ENCODE data around the gene MUC5B.
"Not testable (repeated sequence)": the region's sequence is repeated elsewhere in the genome, so short reads cannot be mapped to it uniquely, and the experiment has no call there.

The MUC5B gene

GRCh38 chr11:1230456-1231395, 7.9 kb downstream of the MUC5B start:
- FAIRE-seq, result no peak
- DNase-seq (ENCODE audit: low spot score), result peak; percentile 44

DNA sequence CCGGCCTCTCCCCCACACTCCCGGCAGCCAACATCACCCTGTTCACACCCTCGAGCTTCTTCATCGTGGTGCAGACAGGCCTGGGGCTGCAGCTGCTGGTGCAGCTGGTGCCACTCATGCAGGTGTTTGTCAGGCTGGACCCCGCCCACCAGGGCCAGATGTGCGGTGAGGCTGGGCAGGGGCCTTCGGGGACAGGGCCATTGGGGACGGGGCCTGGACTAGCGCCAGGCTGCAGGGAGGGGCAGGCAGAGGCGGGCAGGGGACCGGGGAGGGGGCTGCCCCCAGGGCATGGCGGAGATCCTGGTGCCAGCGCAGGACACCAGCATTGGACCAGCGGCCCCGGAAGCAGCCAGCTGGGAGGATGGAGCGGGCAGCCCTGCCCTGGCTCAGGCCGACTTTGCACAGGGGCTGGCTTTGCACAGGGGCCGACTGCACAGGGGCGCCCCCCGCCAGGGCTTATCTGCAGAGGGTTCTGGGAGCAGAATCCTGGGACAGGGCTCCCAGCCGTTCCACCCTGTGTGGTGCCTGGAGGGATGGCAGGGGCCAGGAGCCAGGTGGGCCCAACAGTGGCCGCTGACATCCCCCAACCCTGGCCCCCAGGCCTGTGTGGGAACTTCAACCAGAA, 8.6 kb downstream of the MUC5B start:
- no peak for FAIRE-seq
- no peak for DNase-seq (ENCODE audit: low spot score)

- DNase-seq (ENCODE audit: low spot score), result no peak
- no peak for FAIRE-seq
Measured at GRCh38 chr11:1232021-1232882, 9.4 kb downstream of the MUC5B start.

DNA sequence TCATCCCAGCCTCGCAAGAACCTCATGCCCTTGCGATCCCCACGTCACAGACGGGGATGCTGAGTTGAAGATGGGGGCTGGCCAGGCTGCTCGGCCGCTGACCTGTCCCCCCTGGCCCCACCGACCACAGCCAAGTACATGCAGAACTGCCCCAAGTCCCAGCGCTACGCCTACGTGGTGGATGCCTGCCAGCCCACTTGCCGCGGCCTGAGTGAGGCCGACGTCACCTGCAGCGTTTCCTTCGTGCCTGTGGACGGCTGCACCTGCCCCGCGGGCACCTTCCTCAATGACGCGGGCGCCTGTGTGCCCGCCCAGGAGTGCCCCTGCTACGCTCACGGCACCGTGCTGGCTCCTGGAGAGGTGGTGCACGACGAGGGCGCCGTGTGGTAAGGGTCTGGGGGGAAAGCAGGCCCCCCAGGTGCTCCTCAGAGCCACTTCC, 10.0 kb downstream of the MUC5B start:
- DNase-seq (ENCODE audit: low spot score), result no peak
- no peak for FAIRE-seq

GRCh38 chr11:1233351-1234053, 10.6 kb downstream of the MUC5B start:
- DNase-seq (ENCODE audit: low spot score) (no peak), FAIRE-seq (no peak)

DNA sequence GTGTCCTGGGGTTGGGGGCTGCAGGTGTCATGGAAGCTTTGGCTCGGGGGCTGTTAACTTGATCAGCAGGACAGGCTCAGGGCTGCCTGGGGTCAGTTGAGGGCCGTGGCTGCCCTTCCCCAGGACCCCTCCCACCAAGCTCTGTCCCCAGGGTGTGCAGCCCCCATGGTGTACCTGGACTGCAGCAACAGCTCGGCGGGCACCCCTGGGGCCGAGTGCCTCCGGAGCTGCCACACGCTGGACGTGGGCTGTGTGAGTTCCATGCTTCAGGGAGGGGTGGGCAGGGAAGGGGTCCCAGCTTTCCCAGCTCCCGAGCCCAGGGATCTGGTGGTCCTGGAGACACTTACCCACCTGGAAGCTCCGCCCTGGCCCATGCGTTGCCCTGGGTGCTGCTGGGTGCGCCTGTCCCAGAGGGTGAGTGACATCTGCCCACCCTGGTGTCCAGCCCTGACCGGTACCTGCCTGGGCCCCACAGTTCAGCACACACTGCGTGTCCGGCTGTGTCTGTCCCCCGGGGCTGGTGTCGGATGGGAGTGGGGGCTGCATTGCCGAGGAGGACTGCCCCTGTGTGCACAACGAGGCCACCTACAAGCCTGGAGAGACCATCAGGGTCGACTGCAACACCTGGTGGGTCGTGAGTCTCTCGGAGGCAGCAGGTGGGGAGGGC, 11.3 kb downstream of the MUC5B start:
- no peak for DNase-seq (ENCODE audit: low spot score)
- FAIRE-seq, result no peak

DNA sequence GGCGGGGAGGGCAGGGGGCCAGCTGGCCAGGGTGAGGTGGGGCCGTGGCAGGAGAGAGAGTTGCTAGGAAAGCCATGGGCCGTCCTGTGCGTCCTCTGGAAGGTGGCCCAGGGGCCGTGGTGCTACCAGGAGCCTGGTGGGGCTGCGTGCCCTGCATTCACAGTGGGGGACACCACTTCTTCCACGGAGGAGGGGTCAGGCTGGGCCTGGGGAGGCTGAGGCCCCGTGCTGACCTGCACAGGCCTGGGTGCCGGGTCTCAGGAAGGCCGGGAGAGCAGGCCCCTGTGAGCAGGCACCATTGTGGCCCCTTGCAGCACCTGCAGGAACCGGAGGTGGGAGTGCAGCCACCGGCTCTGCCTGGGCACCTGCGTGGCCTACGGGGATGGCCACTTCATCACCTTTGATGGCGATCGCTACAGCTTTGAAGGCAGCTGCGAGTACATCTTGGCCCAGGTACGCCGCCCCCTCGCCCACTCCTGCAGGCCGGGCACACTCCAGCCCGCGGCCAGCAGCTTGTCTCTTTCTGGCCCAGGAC, 12.0 kb downstream of the MUC5B start:
- FAIRE-seq (no peak), DNase-seq (ENCODE audit: low spot score) (no peak)

GRCh38 chr11:1235306-1235900, 12.5 kb downstream of the MUC5B start:
- no peak for DNase-seq (ENCODE audit: low spot score)
- no peak for FAIRE-seq

DNA sequence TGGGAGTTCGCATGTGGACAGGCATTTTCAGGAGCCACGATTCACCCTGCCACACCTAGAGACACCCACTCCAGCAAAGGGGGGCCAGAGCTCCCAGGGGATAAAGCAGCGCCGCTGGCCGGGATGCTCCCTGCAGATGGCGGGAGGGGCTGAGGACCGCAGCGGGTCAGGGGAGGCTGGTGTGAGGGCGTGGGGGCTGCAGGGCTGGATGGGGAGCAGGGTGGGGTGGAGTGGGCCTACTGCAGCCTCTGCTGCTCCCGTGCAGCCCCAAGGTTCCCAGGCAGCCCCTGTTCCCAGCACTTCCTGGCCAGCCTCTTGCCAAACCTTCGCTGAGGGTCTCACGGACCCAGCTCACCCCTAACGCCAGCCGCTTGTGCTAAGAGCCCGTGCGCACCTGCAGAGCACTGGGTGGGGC, 13.0 kb downstream of the MUC5B start:
- DNase-seq (ENCODE audit: low spot score), result no peak
- no peak for FAIRE-seq

- DNase-seq (ENCODE audit: low spot score), result no peak
- no peak for FAIRE-seq
Measured at GRCh38 chr11:1236316-1237127, 13.7 kb downstream of the MUC5B start.

- no peak for FAIRE-seq
- no peak for DNase-seq (ENCODE audit: low spot score)
Measured at GRCh38 chr11:1237128-1237580, 14.3 kb downstream of the MUC5B start.

DNA sequence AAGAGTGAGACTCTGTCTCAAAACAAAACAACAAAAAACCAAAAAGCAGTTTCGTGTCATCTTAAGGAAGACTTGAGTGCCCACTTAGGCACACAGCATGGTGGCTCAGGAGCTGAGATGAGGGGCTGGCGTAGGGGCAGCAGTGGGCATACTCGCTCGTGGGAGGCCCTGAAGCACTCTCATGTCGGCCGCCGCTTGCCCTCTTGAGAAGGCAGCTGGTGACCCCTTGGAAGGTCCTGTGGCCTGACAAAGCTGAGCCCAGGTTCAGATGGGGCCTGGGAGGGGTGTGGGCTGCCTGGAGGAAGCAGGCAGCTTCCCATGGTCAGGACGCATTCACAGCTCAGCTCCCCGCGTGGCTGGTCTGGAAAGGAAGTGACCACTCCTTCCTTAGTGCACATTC, 15.0 kb downstream of the MUC5B start:
- DNase-seq (ENCODE audit: low spot score), result no peak
- no peak for FAIRE-seq

- DNase-seq (ENCODE audit: low spot score) (peak; percentile 49), FAIRE-seq (no peak)
Measured at GRCh38 chr11:1238767-1239595, 16.1 kb downstream of the MUC5B start.

GRCh38 chr11:1239596-1240205, 16.8 kb downstream of the MUC5B start:
- no peak for DNase-seq (ENCODE audit: low spot score)
- no peak for FAIRE-seq

DNA sequence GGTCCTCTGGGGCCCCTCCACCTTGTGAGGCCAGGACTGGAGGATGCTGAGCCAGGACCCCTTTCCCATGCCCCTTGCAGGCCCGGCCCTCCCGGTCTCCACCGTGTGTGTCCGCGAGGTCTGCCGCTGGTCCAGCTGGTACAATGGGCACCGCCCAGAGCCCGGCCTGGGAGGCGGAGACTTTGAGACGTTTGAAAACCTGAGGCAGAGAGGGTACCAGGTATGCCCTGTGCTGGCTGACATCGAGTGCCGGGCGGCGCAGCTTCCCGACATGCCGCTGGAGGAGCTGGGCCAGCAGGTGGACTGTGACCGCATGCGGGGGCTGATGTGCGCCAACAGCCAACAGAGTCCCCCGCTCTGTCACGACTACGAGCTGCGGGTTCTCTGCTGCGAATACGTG, 17.9 kb downstream of the MUC5B start:
- DNase-seq (ENCODE audit: low spot score) (no peak), FAIRE-seq (no peak)

GRCh38 chr11:1241706-1242105, 18.8 kb downstream of the MUC5B start:
- DNase-seq (ENCODE audit: low spot score) (no peak), FAIRE-seq (no peak)

DNA sequence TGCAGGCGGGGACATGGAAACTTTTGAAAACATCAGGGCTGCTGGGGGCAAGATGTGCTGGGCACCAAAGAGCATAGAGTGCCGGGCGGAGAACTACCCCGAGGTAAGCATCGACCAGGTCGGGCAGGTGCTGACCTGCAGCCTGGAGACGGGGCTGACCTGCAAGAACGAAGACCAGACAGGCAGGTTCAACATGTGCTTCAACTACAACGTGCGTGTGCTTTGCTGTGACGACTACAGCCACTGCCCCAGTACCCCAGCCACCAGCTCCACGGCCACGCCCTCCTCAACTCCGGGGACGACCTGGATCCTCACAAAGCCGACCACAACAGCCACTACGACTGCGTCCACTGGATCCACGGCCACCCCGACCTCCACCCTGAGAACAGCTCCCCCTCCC, 19.4 kb downstream of the MUC5B start:
- DNase-seq (ENCODE audit: low spot score) (no peak), FAIRE-seq (no peak)

- not testable (repeated sequence) for FAIRE-seq; DNase-seq (ENCODE audit: low spot score)
Measured at GRCh38 chr11:1242751-1243150, 19.9 kb downstream of the MUC5B start.

Measured in urothelium cell line (cell line).